ENCODE data around the gene BNIP1.

The BNIP1 gene

GRCh38 chr5:173198049-173198448, 53.7 kb downstream of the BNIP1 start (continued):
- no peak for TF ChIP-seq CREB5 (CRISPR knock-in tag; IDR thresholded peaks at IDR 0.05; ENCODE audit: low read depth)
- TF ChIP-seq POU6F1 (CRISPR knock-in tag; IDR thresholded peaks at IDR 0.05; ENCODE audit: borderline replicate concordance, low read depth) = no peak
- no peak for TF ChIP-seq ZNF8 (CRISPR knock-in tag; IDR thresholded peaks at IDR 0.05)
- no peak for TF ChIP-seq CSDC2 (CRISPR knock-in tag; IDR thresholded peaks at IDR 0.05)
- TF ChIP-seq BACH2 (CRISPR knock-in tag; IDR thresholded peaks at IDR 0.05; ENCODE audit: borderline replicate concordance) = no peak
- TF ChIP-seq TCF4 (CRISPR knock-in tag; IDR thresholded peaks at IDR 0.05; ENCODE audit: borderline replicate concordance) = no peak
- no peak for TF ChIP-seq RARB (CRISPR knock-in tag; IDR thresholded peaks at IDR 0.05)
- no peak for TF ChIP-seq TOX (CRISPR knock-in tag; IDR thresholded peaks at IDR 0.05; ENCODE audit: borderline replicate concordance)

- no peak for ATAC-seq
- TF ChIP-seq ZC3H10 (CRISPR knock-in tag; IDR thresholded peaks at IDR 0.05) = no peak
- no peak for TF ChIP-seq BACH2 (CRISPR knock-in tag; IDR thresholded peaks at IDR 0.05; ENCODE audit: borderline replicate concordance)
- no peak for TF ChIP-seq CSDC2 (CRISPR knock-in tag; IDR thresholded peaks at IDR 0.05)
- TF ChIP-seq ARNTL (CRISPR knock-in tag; IDR thresholded peaks at IDR 0.05; ENCODE audit: borderline replicate concordance, low read depth) = no peak
- TF ChIP-seq ZFP30 (CRISPR knock-in tag; IDR thresholded peaks at IDR 0.05) = no peak
These were observed 56.0 kb downstream of the BNIP1 start for GRCh38 chr5:173200356-173200755.

- TF ChIP-seq SNAI2 (CRISPR knock-in tag; IDR thresholded peaks at IDR 0.05) (no peak), PPARA (CRISPR knock-in tag; IDR thresholded peaks at IDR 0.05; ENCODE audit: borderline replicate concordance) (no peak), TCF4 (CRISPR knock-in tag; IDR thresholded peaks at IDR 0.05; ENCODE audit: borderline replicate concordance) (no peak), ZNF565 (CRISPR knock-in tag; conservative IDR thresholded peaks at IDR 0.05; ENCODE audit: low read depth) (no peak), ZFP30 (CRISPR knock-in tag; IDR thresholded peaks at IDR 0.05) (no peak)
- ATAC-seq = peak; percentile 79
These were observed 57.4 kb downstream of the BNIP1 start for GRCh38 chr5:173201636-173202265.

GRCh38 chr5:173202266-173202875, 58.0 kb downstream of the BNIP1 start:
- ATAC-seq = peak; percentile 36
- TF ChIP-seq GLIS3 (CRISPR knock-in tag; IDR thresholded peaks at IDR 0.05) (no peak), ZFP3 (CRISPR knock-in tag; IDR thresholded peaks at IDR 0.05) (no peak), CREB5 (CRISPR knock-in tag; IDR thresholded peaks at IDR 0.05; ENCODE audit: low read depth) (no peak), OSR1 (CRISPR knock-in tag; IDR thresholded peaks at IDR 0.05) (no peak), RARB (CRISPR knock-in tag; IDR thresholded peaks at IDR 0.05) (no peak), CSDC2 (CRISPR knock-in tag; IDR thresholded peaks at IDR 0.05) (no peak), ISL1 (CRISPR knock-in tag; IDR thresholded peaks at IDR 0.05) (no peak), TCF4 (CRISPR knock-in tag; IDR thresholded peaks at IDR 0.05; ENCODE audit: borderline replicate concordance) (no peak), BACH2 (CRISPR knock-in tag; IDR thresholded peaks at IDR 0.05; ENCODE audit: borderline replicate concordance) (no peak), TSHZ2 (CRISPR knock-in tag; IDR thresholded peaks at IDR 0.05) (no peak), TOX (CRISPR knock-in tag; IDR thresholded peaks at IDR 0.05; ENCODE audit: borderline replicate concordance) (no peak), PATZ1 (CRISPR knock-in tag; IDR thresholded peaks at IDR 0.05; ENCODE audit: borderline replicate concordance) (no peak), POU6F1 (CRISPR knock-in tag; IDR thresholded peaks at IDR 0.05; ENCODE audit: borderline replicate concordance, low read depth) (no peak)
